Heart left ventricle (tissue), 13 donors: Measurements from ENCODE around the gene PDGFC.

Experiments used
- CTCF ChIP-seq, 12 donors: fragments of 200-600 bp; sonication (generic) in 4 of 12; IDR thresholded peaks; one replicate each; pipeline versions ENCODE4 v1.5.0 to v1.8.0; 2018 to 2022; ENCODE audit warnings: antibody characterized with exemption in 12 of 12, mild to moderate bottlenecking in 5 of 12
- POLR2A ChIP-seq, 2 donors: fragments of 450-650 bp; IDR thresholded peaks; one replicate each; pipeline ENCODE4 v1.6.1; 2017; ENCODE audit warnings: antibody characterized with exemption in 2 of 2, mild to moderate bottlenecking in 2 of 2, moderate library complexity in 2 of 2
- donor health status: ischemic (EF 13 %, LVEDD 7.1; RV severe dilation, severe dysfunction).
- donor health status: DM: no; HTN: yes; CAD: no.
- donor health status: DM: no; HTN: no; CAD: no.
- donor health status: ischemic (EF 25% LVEDD 6.9; RV normal size, moderate dysfunction).
- donor health status: ischemic (EF 25% LVEDD 5.7; RV mildly dilated, moderate dysfunction).
- donor health status: ischemic (EF 35%, LVEDD 5.7; RV mildly dilated, moderate dysfunction).
- donor health status: nonischemic (EF 11% LVEDD 7.7; RV severe dilation, severe dysfunction).
- donor health status: DM: yes; HTN: yes; CAD: no.
- donor health status: PGD.
- donor health status: ischemic (EF 29% LVEDD 5.4; RV normal size, mild dysfunction).
- donor health status: nonischemic (EF 23%, LVEDD 6.1; RV moderate dilation, normal function).

DNA sequence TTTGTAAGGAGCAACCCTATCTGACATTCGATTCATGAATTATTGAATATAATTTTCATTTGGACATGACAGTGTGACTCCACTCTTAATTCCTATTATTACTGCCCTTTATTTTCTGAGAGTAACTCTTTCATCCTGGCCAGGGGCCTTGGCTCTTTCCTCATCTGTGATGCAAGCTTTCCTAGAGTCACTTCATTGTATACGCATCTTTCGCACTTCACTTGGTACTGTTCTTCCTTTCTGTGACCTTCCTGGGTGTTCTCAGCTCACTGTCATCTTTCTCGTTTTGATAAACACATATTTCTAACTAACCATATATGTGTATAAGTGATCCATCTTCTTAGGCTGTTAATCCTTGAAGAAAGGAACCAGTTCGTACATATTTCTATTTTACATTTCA, 160.3 kb downstream of the PDGFC start:
- TF ChIP-seq POLR2A (IDR thresholded peaks at IDR 0.05) (no peak), CTCF (IDR thresholded peaks at IDR 0.05) (no peak)
